AG09319 (cell line): ENCODE data around the gene TTC17.

Experiments used
- DNase-seq: peaks from one replicate; pipeline ENCODE4 v3.0.0-alpha.2; 2010; ENCODE audit warnings: low read depth; ENCODE audit errors: extremely low read depth
- TF ChIP-seq, protein P1 (sequence below): IDR thresholded peaks from 2 replicates; pipeline ENCODE4 v1.5.1; 2011; ENCODE audit warnings: low read depth, mild to moderate bottlenecking, inconsistent platforms, low read length, moderate library complexity

TTC17 gene

GRCh38 chr11:43537833-43538615 lies 179.3 kb downstream of the TTC17 start:
- no peak for DNase-seq
- TF ChIP-seq, protein P1, sequence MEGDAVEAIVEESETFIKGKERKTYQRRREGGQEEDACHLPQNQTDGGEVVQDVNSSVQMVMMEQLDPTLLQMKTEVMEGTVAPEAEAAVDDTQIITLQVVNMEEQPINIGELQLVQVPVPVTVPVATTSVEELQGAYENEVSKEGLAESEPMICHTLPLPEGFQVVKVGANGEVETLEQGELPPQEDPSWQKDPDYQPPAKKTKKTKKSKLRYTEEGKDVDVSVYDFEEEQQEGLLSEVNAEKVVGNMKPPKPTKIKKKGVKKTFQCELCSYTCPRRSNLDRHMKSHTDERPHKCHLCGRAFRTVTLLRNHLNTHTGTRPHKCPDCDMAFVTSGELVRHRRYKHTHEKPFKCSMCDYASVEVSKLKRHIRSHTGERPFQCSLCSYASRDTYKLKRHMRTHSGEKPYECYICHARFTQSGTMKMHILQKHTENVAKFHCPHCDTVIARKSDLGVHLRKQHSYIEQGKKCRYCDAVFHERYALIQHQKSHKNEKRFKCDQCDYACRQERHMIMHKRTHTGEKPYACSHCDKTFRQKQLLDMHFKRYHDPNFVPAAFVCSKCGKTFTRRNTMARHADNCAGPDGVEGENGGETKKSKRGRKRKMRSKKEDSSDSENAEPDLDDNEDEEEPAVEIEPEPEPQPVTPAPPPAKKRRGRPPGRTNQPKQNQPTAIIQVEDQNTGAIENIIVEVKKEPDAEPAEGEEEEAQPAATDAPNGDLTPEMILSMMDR = no peak

GRCh38 chr11:43541993-43542392 lies 183.3 kb downstream of the TTC17 start:
- TF ChIP-seq, protein P1 = no peak
- DNase-seq = no peak

GRCh38 chr11:43542750-43543712 lies 184.3 kb downstream of the TTC17 start:
- TF ChIP-seq, protein P1 = no peak
- DNase-seq = no peak
